ENCODE data around the gene NTF3.

Gene NTF3

DNA sequence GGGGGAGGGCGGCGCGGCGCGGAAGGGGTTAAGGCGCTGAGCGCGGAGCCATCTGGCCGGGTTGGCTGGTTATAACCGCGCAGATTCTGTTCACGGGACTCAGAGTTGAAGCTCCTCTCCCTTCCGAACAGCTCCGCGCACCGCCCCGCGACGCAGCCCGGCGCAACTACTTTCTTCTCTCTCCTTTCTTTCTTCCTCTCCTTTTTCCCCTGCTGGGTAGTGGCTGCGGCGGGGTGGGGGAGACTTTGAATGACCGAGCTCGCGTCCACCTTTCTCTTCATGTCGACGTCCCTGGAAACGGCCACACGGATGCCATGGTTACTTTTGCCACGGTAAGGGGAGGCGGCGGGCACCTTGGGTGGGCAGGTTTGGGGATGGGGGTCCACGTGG is at the start of gene NTF3:
TSS of gene NTF3 (plus strand) at position 98 of the 390 bp plus-strand sequence. CDS start at position 315, 217 bp downstream.
- DNase-seq (ENCODE audit: low spot score) = no peak

DNA sequence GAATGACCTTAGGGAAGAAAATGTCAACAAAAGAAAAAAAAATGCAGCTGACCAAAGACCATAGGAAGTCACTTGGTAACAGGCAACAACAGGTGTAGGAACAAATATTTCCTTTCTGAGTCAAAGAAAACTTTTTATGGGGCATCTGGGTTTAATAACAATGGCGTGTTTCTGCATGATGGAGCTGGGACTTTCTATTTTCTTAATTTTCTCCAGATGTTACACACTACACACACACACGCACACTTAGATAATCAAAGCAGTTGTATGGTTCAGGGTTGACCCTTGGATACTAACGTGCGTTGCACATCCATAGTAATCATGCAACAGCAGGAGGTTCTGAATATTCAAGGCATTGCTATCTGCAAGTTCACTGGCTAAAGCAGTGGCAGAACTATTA is 47.9 kb upstream of the NTF3 start:
- no peak for DNase-seq (ENCODE audit: low spot score)

DNA sequence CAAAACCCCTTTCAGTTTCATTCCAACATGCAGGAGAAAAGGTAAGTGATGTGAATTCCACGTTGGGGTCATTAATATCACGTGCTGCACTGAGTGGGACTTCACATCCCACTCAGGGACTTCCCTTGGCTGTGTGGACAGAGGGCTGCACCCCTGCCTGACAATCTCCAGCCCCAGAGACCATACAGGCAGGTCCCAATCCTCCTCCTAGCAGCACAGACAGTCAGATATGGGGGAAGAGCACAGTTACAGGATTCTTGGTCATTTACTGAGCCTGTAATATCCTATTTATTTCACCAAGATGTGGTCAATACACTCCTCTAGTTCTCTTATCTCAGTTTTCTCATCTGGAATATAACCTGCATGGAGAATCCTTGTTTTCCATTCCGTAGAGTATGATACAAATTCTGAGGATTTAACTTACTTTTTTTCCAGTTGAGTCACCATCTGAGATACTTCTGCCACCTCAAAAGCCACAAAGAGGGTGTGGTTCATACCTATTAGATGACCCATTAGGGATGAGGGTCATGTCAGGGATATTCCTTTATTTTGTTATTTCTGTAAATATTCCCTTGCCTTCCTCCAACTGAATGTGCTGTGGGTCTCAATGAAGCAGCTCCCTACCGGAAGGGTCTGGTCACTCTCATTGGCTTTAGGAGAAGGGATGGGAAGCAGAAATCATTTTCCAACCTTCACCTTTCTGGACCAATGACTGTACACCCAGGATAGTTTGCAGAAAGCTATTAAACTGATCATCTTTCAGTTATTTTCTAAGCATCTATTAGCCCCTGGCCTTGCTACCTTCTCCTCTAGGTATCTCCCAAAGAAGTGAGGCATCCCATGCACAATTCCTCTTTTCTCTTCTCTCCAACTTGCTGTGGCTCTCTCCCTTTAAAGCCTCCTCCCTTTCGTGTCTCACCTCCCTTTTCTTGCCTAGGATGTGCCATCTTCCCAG is 43.0 kb upstream of the NTF3 start:
- no peak for DNase-seq (ENCODE audit: low spot score)

DNA sequence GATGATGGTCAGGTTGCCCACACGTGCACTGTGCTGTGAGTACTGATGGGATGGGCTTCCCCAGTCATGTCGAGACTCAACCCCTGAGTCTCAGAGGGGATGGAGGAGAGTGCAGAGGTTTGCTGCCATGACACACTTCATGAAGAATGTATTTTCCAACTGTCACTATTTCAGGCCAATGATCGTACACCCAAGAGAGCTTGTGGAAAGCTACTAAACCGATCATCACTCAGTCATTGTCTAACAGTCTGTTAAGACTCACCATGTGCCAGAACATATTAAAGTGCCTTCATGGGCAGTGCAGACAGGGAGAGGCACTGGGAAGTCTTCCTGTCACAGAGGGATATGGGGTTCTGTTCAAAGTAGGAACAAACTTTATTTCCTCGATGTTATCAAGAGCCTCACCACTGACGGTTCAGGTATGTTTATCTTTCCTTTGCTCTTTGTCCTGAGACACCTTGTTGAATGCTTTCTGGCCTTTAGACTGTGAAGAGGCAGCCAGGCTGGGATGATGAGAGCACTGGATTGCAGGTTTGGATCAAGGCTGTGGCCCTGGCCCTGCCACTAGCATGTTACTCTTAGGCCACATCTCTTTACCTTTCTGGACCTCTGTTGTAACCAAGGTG is 41.6 kb upstream of the NTF3 start:
- no peak for DNase-seq (ENCODE audit: low spot score)

DNA sequence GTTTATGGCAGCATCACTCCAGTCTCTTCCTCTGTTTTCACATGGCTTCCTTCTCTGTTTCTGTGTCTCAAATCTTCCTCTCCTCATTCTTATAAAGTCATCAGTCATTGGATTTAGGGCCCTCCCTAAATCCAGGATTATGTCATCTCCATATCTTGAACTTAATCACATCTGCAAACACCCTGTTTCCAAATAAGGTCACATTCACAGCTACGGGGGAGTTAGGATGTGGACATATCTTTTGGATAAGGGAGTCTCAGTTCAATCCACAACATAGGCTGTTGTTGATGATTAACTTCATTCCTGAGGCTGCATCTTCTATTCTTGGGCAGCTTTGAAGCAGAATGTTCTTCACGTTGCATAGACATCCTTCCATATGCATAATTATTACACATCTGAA is 40.3 kb upstream of the NTF3 start:
- no peak for DNase-seq (ENCODE audit: low spot score)

DNA sequence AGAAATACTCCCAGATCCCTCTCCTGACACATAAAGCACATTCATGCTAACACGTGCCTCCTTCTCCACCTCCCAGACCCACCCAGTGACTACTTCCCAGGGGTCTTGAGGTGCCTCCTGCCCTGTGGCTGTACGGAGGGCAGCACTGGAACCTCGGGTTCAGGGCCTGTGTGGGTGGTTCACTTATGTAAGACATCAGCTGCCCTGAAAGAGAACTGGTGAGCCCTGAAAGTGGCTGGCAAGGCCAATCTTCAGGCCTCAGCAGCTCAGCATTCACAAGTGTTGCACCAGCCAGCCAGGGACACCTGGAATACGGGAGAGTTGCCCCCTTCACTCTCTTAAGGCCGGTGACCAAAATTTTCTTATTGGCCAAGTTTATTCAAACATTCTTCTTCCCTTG is 38.9 kb upstream of the NTF3 start:
- DNase-seq (ENCODE audit: low spot score) = no peak

DNA sequence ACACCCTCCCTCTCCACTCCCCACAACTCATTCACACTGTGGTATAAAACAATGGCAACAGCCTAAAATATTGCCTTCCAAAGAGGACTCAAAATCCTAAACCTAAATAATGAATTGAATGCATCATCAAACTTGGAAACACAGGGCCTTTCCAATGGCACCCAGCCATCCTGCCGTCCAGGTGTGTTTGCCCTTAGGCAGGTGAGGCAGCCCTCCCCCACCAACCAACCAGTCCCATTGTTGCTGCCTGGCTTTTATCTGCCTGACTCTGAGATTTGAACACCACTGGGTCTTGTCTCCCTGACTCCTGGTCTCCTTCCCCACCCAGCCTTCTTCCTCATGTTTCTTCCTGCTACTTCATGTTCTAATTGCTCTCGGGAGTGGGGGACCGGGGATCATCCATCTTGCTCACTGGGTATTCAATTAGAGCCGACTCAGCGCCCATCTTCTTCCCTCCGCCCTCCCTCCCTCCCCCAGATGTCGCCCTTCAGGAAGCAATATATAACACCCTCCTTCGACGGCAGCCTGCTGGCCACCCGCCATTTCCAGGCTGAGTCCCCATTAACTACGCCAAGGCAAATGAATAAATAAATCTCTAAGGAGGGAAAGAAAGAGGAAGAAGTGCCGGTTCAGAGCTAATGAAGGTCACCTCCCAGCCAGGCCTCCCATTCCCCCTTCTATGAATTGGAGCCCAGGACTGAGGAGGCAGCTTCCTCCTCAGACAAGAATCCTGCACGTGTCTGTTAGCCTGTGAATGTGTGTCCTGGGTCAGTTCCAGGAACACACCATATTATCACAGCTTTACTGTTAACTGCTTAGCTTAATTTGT is 36.3 kb upstream of the NTF3 start:
- no peak for DNase-seq (ENCODE audit: low spot score)

DNA sequence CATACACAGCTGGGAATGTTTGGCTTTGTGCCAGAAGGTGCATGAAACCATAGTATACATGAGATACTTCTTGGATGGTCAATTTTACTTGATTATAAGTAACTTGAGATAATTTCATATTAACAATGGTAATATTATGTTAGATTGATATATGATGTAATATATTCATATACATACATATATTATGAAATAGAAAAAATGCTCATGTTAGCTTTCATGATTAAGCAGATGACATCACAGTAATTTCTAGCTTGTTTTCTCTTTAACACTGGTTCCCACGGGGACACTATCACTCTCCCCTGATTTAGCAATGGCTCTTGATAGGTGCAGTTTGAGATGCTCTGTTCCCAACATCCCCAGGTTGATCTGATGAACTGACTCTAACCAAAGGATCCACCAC is 35.4 kb upstream of the NTF3 start:
- no peak for DNase-seq (ENCODE audit: low spot score)

DNA sequence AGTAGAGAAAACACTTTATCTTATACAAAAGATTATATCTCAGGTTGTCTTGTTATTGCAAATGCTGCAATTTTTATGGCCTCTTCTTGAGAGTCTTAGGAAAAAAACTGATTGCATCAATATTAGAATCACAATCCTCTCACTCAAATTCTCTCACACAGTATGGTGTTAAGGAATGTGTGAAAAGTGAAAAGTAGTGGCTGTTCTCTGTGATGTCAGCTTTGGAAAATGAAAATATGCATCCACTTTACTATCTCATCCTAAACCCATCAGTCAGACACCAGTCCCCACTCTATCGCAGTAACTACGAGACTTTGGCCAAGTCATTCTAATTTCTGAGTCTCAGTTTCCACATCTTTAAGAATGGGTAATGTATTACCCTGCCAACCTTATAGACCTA is 32.6 kb upstream of the NTF3 start:
- DNase-seq (ENCODE audit: low spot score) = no peak

DNA sequence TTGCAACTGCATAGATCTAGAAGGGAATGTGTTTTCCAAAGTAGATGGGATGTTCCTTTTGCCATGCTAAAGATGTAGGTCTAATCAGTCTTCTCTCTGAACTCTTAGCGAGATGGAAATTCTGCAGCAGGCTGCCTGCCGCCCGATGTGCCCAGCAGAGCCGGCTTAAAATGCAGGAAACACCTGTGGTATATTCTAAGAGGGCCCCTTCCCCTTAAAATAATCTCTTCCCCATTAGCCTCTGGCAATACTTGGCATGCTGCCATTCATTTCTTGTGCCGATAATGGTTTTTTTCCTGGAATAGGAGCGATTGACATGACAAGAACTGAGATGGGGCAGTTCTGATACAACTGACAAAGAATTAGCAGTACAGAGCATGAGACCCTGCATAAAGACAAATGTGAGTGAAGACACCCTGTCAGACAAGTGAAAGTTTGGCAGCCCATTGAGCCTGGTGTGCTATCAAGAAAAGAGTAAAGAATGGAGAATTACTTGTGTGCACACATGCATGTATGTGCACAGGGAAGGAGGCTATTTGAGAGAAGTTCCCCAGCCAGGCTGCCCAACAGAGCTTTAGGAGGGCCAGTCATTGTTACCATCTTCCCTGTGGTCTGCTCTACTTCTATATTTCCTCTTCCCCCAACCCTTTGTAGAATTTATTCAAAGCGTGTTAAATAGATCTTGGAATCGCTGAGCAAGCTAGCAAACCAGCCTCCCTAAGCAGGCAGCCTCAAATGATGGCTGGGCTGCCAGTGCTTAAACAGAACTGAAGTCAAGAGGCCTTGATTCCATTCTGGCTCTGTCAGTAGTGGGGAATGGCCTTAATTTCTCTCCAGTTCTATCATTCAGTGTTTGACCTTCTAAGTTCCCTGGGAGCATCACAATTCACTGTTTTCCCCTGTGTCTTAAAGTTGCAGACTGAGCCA is 29.6 kb upstream of the NTF3 start:
- no peak for DNase-seq (ENCODE audit: low spot score)

DNA sequence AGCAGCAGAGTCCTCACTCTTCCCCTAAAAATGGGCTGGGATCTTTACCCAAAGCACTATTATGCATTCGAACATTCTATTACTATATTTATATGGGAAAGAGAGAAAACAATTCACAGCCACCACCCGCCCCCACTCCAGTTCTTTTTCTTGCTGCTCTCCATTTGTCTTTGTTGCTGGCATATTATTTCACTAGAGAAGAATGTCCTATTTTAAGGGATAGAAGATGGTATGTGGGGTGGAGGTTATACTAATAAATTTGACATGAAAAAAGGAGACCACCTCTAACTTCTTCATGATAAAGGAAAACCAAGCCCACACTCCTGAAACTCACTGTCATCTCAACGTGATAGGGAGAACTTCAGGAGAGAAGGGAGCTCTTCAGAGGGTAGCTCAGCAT is 28.5 kb upstream of the NTF3 start:
- no peak for DNase-seq (ENCODE audit: low spot score)

DNA sequence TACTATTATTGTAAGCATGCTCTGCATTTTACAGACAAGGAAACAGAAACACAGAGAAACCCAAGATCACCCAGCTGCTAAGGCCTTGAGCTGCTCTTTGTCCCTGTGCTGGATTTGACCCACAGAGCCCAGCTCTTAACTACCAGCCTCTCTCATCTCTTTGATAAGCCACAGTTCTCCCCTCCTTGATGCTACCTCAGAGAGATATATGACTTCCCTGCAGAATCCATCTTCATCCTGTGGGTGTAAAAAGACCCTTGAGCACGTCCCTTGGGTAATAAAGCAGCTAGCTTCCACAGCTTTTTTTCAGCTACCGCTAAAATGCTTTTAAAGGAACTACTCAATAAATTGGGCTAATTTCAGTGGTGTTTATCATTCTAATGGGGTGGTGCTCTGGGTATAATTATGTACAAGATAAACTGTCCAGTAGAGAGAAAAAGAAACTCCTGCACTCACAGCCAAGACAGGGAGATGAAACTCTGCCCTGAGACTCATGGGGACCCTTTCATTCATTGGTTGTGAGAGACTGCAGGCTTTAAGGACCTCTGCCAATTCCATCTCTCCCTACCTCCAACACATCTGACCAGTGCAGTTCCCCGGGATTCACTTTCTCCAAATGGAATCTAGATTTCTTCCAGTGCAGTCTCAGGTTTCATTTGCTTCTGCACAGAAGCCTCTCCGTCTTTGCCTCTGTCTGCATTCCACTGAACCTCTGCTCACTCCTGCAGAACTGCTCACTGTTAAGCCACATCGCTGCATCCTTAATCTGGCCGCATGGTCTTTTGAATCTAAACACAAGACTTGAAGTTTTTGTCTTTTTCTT is 24.7 kb upstream of the NTF3 start:
- DNase-seq (ENCODE audit: low spot score) = no peak

DNA sequence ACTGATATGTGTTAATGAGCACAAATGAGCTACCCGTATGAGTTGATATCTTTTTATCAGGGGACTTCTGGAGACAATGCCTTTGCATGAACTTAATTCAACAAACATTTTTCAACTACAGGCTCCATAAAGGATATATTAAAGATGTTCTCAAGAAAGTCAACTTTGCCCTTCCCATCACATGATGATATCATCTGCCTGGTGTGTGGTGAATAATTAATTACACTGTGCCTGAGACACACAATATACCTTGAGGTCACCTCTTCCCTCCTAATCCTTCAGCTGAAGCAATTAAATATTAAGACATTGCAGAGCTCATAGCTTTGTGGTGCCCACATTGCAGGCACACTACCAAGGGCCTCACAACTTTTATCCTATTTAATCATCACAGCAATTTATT is 22.3 kb upstream of the NTF3 start:
- no peak for DNase-seq (ENCODE audit: low spot score)

DNA sequence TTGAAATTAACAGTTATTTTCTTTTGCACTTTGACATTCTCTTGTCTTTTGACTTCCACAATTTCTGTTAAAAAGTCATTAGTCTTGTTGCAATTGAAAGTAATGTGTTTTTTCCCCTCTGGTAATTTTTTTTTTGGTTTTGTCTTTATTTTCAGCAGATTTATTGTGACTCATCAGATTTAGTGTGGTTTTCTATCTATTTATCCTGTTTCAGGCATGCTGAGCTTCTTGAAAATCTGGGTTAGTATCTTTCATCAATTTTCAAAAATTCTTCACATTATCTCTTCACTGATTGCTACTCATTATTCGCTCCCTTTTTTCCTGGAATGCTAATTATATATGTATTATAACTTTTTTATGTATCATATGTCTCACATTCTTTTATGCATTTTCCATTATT is 15.3 kb upstream of the NTF3 start:
- no peak for DNase-seq (ENCODE audit: low spot score)

DNA sequence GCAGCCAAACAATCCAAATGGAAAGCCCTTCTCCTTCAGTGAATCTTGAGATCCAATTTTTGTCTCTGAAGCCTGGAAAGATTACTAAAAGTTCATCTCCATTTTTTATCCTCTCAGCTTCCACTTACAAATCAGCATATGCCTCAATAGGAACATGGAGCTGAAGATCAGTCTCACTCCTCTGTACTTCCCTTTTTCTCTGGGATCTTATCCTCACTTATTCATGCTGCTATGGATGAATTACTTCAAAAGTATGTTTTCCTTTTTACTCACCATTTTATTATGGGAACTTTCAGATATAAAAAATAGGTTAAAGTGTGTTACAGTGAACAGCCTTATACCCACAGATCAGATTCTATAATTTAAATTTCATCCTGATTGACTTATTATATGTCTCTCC is 14.4 kb upstream of the NTF3 start:
- DNase-seq (ENCODE audit: low spot score) = no peak

DNA sequence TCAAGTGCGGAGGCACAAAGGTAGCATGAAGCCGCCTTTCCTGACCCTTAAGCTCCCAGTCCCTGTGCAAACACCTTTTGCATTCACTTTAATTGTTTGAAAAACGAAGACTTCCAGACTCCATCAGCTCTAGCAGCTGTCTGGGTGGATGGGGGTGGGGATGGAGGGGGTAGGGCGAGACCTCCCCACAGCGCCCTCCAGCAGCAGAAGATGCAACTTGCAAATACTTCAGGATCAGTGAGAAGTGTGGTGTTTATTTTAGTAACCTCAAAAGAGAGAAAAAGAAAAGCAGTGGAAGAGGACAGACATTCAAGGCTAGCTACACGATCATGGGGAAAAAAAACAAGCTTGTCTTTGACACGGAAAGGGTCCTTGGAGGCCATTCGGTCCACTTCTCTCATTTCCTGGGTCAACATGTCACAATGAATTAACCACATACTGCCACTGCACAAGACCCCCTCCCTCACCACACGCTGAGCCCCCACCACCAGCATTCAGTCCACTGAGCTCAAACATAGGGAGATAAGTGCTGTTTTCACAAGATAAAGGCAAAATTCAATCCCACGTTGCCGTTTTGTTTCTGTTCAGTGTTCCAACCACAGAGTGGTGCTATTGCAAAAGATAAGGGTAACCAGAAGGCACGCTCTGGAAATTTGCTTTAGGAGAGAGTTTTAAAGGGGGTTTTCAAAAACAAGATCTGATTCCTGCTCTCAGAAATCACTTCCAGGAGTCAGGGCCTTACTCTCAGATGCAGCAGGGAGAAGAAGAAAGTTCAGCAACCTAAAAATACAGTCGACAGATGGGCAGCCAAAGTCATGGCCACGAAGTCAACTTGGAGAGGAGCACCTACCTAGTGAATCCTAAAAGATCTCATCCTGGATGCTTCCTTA is 3.3 kb upstream of the NTF3 start:
- no peak for DNase-seq (ENCODE audit: low spot score)

DNA sequence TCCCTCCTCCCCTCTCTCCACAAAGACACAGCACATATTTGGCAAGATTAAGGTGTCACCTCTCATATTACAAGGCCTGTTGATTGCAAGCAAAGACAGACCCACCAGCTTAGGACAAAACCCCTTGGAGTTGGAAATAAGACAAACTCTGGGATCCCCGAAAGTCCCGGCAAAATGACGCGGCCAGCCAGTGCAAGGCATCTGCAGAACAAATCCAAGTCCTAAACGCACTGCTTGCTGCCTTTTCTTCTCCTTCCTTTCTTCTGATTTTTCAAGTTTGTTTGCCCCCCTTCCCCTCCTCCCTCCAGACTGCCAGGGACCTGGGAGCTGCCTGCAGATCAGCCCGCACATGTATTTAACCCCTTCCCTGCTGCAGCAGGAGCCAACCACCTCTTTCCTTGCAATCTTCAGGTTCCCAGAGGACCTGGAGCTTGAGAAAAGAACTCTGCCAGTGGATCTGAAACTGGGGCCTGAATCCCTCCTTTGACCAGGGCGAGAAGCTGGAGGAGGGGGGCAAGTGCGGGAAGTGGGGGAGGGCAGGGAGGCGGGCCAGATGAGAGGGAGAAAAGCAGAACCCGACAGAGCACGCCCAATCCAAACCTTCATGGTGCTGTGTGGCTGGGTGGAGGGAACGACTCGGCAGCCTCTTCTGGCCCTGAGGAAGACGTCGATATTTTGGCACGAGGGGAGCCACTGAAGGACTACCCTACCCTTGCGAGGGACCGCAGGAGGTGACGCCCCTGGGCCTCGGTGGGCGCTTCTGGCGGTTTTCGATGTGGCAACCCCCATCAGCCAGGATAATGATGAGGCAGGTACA is 2.0 kb upstream of the NTF3 start:
- no peak for DNase-seq (ENCODE audit: low spot score)

DNA sequence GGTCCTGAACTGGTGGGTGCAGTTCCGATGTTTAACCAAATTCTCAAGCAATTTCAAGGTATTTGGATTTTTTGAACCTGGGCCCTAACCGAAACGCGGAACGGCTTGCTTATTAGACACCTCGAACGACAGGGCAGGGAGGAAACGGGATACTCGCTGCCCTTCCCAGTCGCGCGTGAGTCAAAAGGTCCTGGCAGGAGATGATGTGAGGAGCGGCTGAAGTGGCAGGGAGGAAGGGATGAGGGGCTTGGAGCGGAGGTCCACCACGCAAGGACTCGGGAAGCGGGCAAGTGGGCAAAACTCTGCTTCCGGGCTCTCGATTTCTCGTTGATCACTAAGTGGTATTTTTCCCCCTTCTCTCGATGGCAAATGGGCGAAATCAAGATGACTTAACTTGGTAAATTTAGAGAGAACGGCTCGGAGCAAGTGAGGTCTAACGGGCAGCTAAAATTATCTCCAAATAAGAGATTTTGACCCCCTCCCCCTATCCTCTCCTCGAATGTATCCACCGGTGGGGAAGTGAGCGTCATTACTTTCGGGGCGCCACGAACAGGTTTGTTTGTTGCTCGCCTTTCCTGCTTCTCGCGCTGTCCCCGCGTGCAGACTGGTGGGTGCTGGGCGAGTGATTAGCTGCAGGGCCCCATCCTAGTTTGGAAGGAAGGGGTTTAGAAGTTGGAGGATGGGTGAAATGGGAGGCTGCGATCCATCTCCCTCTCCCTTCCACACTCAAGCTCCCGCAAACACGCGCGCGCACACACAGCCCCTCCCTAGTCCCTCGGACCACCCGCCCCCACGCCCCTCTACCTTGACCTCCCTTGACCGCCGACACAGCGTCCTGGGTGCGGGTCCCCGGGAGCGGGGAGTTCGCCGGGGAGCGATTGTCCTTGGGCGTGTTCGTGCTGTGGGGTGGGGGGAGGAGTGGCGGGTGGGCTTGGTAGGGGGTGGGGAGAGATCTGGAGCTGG is 986 bp upstream of the NTF3 start:
- no peak for DNase-seq (ENCODE audit: low spot score)
